H1 (cell line): Measurements from ENCODE around the gene SSBP3. TPM values are rescaled to one million over a fixed set of nuclear protein-coding genes. Genes with fewer than 3 reads are reported as not detected.

Experiments used
- BCL11A ChIP-seq, 2 experiments: IDR thresholded peaks; one replicate each; pipeline ENCODE4 v1.6.1; 2011; ENCODE audit warnings: low read depth in 2 of 2, low read length in 2 of 2, mild to moderate bottlenecking in 2 of 2
- JUN ChIP-seq: IDR thresholded peaks from 2 replicates; pipeline ENCODE4 v1.6.1; 2011; ENCODE audit warnings: low read depth, mild to moderate bottlenecking, improper control_type of control experiment, low read length
- polyA plus RNA-seq, 7 experiments: library from polyadenylated mRNA; depleted of rRNA in 3 of 7; stranded (reverse) in 5 of 7; unstranded in 2 of 7; fragments of >200 nt in 5 of 7; fragments of 200-250 nt in 2 of 7; gene quantifications; 1 replicate in 5 of 7; 2 replicates in 1 of 7; 4 replicates in 1 of 7; pipeline versions ENCODE4 v1.2.1 to v1.2.3, GENCODE V29; 2011 to 2013; ENCODE audit warnings: missing spikeins in 2 of 7, mixed read lengths in 2 of 7
- total RNA-seq: library from RNA; stranded (reverse); fragmentation: NEBNext Ultra II Directional; extraction: Animal tissue kit (Norgen Biotek cat#: 25700); gene quantifications from 2 replicates; pipeline ENCODE4 v1.2.1, GENCODE V29; 2021

Gene SSBP3
- total and polyA plus RNA-seq, 2 of the 8 experiments (the other 6 are each of a cell fraction or from before 2014, with no cell fraction given), result 99.7 to 133 TPM

DNA sequence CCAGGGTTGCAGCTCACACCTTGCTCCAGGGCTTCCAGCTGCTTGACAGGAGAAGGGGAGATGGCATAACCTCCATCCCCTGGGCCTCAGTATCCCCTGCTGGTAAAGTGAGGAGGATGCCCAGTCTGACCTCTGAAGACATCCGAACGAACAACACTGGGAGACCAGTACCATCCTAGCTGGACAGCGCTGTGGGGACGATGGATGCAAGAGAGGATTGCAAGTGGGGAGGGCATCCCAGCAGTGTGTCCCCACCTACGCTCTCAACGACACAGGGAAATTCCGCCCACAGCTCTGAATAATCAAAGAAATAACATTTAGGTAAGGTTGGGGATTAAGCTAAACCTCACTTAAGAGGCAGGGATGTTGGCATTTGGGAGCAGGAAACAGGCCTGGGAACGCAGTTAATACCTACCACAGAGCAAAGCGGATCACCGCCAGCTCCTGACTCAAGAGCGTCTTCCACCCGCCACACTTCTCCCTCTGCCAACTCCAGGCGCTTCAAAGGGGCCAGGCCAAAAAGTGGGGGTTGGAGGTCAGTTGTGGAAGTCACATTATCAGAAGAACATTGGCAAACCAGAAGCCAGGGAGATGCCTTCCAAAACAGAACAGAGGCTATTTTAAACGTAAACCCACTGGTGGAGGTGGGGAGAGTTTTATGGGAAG, 47.6 kb downstream of the SSBP3 start (continued):
- TF ChIP-seq JUN, result no peak
- TF ChIP-seq BCL11A (IDR thresholded peaks at IDR 0.05; ENCODE audit: low read depth in 2 of 2, low read length in 2 of 2), result no peak
